8988T (cell line): Measurements from ENCODE around the gene FUT3.
"Not testable (repeated sequence)": the region's sequence is repeated elsewhere in the genome, so short reads cannot be mapped to it uniquely, and the experiment has no call there.

Experiments
- DNase-seq: peaks from one replicate; pipeline ENCODE4 v3.0.0; 2011

FUT3 gene

DNA sequence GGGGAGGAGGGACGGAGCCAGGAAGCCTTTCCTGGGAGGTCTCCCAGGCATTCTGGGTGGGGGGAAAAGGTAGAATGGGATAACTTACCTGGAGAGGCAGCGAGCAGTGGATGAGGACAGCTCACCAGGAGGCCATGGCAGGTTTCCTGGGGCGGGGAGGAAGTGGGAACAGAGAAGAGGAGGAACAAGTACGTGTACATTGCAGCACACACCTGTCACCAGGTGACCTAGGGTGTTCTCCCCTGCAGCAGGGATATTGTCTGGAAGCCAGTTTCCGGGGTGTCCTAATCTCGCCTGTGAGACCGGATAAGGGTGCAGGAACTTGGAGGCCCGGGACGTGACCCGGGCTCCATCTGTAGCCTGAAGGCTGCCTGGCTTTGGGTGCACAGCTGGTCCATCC is at the start of gene FUT3:
TSS of gene FUT3 (minus strand) at position 148 of the 400 bp plus-strand sequence.
- no peak for DNase-seq

DNA sequence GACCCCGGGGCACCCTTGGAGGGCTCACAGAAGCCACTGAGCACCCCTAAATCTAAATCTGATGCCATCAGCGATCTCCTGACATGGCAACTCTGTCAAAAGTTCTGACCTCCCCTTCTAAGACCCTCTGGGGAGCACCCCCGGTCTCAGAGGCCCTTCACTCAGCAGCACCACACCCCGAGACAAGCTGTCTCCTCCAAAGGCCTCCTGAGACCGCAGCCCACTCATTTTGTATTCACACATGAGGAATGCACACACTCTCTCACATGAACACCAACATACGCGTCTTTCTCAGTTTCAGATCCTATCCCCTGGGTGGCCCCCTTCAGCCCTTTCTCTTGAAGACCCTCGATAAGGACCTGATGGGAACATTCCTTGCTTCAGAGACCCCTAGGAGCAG is 49.7 kb upstream of the FUT3 start:
- no peak for DNase-seq

GRCh38 chr19:5899728-5900526 is 48.7 kb upstream of the FUT3 start:
- no peak for DNase-seq

DNA sequence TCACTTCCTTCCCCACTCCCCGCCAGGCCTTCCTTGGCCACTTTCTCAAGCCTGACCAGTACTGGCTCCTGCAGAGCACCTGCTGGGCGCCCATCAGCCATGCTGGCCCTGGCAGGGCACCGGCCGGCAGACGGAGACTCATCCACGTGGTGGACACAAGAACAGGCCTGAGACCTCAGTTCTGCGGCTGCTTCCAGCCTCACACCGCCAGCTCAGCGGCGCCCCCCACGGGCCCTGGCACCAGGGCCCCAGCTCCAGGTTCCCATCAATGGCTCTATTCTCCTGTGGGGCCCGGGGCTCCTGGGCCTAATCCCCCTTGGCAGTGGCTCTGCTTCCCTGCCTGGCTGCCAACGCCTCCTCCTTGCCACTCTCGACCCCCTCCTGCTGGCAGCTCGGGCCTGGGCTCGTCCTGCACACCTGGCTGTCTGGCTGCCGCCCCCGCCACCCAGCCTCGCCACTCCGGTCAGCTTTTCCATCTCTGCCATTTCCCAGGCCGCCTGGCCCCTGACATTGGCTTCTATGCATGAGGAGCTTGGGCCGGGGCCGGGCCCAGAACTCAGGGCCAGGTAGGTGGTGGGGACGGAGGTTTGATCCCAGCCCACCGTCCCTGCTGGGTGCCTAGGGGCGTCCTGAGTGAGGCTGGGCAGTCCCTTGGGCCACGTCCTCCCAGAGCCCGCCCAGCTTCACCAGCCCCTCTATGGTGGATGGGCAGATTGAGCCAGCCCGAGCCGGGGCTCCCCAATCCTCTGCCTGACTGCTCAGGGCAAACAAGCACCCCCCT is 46.1 kb upstream of the FUT3 start:
- DNase-seq, result no peak

DNA sequence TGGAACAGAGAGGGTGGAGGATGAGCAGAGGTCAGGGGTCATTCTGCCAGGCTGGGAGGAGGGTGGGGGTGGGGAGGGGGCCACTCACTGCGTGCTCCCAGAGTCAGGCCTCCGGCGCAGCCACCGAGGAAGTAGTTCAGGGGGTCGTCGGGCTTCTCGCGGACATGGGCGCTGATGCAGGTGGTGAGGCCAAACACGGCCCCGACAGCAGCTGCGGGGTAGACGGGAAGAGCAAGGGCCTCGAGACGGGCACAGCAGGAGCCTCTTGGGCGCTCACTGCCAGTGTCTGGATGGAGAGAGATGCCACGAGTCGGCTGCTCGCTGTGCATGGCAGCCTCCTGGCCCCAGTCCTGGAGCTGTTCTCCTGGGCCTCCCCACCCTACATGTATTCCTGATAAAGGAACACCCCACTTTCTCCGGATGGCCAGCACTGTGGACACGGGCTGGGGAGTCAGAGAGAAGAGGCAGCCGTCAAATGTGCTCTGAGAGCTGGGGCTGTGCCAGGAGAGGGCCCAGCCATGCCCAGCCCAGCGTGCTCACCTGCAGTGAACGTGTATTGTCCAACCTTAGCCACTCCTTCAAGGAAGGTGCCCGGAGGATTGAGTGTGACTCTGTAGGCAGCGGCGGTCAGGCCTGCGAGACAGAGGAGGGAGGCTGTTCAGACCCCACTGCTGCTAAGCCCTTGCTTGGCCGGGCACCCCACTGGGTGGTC is 45.3 kb upstream of the FUT3 start:
- no peak for DNase-seq

- no peak for DNase-seq
Observed at GRCh38 chr19:5895890-5896289, 44.6 kb upstream of the FUT3 start.

DNA sequence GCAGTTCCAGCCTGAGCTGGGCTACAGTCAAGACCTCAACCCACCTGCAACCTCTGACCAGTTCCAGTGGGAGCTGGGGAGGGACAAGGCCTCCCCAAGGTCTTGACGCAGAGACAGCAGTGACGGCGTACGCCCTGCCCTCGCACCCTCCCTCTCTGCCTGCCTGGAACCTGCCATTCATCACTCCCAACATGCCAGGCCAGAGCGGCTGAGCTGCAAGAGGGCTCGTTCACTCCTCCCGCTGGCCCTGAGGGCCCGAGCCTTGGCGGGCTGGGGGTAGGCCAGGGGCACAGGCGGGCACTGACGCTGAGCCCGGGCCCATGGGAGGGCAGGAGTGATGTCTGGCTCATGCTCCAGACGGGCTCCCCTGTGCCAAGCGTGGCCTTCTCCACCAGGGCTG is 44.2 kb upstream of the FUT3 start:
- DNase-seq, result no peak

- DNase-seq, result no peak
Observed at GRCh38 chr19:5894704-5895349, 43.6 kb upstream of the FUT3 start.

GRCh38 chr19:5893907-5894703 is 42.9 kb upstream of the FUT3 start:
- DNase-seq, result no peak

- DNase-seq, result no peak
Observed at GRCh38 chr19:5893296-5893903, 42.2 kb upstream of the FUT3 start.

DNA sequence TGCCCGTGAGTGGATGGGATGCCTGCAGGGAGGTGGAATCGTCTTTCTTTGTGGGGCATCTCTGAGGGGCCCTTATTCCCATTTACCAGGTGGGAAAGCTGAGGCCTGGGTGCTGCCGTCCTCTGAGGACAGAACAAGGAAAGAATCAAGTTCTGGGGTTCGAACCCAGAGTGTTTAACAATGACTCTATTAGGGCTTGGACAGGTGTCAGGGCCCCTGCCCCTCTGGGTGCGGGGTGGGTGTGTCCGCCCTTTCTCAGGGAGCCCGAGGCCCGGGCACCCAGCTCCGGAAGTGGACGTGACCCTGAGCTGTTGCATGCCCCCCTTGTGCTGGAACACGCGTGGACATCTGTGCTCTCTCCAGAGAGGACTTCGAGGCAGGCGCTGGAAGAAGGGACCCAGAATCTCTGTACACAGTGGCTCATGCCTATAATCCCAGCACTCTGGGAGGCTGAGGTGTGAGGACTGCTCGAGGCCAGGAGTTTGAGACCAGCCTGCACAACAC is 41.6 kb upstream of the FUT3 start:
- no peak for DNase-seq

DNA sequence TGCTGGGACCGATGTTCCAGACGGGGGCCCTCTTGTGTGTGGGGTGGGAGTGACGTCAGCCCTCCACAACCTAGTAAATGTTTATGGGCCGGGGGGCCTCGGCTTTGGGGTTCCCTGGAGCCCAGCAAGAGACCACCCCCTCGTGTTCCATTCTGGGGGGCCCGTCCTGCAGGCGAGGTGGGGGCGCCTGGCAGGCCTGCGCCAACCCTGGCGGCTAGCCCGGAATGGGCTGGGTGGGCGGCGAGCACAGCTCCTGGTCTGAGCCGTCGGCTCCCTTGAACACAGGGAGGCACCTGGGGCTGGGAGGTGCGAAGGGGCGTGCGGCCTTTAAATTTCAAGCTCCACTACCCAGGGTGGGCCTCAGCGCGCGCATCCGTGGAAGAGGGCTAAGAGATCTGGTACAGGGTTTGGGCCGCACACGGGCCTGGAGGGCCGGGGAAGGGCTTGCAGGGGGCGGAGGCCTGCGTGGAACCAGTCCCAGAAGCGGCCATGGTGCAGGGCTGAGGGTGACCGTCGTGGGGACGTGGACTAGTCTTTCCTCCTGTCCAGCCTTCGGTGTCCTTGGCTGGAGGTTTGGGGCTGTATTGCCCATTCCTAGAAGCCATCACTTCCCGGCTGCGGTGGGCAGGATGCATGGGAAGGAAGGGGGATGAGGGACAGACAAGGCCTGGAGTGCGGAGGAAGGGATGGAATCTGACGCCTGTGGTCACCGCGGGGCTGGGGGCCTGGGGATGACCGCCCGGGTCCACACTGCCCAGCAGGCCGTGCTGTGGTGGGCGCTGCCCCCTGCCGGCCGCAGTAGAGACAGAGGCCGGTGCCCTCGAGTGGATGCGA is 40.9 kb upstream of the FUT3 start:
- no peak for DNase-seq

DNA sequence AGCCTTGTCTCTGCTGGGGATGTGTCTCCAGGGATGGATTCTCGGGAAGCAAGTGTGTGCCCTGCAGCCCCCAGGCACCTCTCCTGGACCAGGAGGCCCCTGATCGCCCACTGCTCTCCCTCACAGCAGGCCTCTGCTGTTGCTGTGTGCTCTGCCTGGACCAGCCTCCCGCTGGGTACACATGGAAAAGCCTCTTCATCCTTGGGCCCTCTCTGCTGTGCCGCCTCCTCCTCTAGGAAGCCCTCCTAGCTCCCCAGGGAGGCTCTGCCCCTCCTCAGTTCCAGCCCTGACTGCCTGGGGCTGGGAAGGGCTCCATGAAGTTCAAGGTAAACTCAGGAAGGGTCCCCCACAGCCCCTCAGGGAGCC is 40.3 kb upstream of the FUT3 start:
- no peak for DNase-seq

GRCh38 chr19:5890099-5890498 is 38.9 kb upstream of the FUT3 start:
- no peak for DNase-seq

DNA sequence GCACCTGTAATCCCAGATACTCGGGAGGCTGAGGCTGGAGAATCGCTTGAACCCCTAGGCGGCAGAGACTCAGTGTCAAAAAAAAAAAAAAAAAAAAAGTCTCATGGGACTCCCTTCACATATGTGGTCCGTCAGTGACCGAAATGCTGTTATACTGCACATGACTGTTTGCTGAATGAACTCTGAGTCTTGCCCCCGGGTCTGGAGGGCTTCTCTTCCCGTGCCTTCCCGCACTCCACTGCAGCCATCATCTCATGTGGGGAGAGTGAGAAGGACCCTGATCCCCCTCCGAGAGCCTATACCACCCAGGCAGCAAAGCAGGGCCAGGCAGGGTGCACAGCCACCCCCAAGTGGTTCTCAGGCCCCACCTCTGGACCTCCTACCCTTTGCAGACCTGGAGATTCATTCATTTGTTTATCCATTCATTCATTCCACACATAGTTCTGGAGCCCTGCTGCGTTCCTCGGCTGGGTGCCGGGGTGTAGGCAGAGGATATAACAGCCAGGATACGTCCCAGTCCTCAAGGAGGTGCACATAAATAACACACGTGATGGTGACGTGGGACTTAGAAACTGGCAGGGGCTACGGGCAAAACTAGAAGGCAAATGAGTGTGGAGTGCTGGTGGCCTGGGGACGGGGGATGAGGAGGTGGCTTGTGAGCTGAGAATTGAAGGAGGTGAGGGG is 38.2 kb upstream of the FUT3 start:
- DNase-seq, result no peak

DNA sequence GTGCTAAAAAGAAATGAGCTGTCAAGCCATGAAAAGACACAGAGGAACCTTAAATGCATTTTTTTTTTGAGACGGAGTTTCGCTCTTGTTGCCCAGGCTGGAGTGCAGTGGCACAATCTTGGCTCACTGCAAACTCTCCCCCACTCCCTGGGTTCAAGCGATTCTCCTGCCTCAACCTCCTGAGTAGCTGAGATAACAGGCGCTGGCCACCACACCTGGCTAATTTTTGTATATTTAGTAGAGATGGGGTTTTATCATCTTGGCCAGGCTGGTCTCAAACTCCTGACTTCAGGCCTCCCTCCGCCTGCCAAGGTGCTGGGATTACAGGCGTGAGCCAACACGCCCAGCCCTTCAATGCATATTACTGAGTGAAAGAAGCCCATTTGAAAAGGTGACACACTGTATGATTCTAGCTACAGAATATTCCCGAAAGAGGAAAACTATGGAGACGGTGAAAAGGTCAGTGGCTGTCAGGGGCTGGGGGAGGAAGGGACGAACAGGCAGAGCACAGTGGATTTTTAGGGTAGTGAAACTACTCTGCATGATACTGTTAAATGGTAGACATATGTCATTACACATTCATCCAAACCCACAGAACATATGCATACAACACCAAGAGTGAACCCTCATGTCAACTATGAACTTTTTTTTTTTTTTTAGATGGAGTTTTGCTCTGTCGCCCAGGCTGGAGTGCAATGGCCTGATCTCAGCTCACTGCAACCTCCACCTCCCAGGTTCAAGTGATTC is 33.0 kb upstream of the FUT3 start:
- DNase-seq, result not testable (repeated sequence)

- not testable (repeated sequence) for DNase-seq
Observed at GRCh38 chr19:5883157-5883873, 32.1 kb upstream of the FUT3 start.

DNA sequence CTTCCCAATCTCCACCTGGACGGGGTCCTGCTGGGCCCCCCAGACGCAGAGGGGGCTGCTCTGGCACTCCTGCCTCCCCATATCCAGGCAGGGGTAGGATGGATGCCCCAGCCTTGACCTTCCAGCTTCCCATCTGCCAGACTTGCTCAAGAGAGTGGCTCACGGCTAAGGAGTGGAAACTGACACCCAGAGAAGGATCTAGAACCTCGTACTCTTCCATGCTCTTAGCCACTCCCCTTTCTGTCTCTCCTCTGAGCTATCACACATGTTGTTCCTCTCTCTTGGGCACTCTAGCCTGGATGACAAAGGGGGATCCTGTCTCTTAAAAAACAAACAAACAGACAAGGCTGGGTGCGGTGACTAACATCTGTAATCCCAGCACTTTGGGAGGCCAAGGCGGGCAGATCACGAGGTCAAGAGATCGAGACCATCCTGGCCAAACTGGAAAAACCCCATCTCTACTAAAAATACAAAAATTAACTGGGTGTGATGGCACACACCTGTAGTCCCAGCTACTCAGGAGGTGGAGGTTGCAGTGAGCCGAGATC is 31.2 kb upstream of the FUT3 start:
- DNase-seq, result no peak
